ENCODE measurements around the gene NOG. TPM values are rescaled to one million over a fixed set of nuclear protein-coding genes. Genes with fewer than 3 reads are reported as not detected.
A peak's percentile ranks its signal among the peaks of the same experiment; 100 is the strongest.

Gene NOG
- total RNA-seq, 1 experiment from 2014 or later, result 0.32 TPM

DNA sequence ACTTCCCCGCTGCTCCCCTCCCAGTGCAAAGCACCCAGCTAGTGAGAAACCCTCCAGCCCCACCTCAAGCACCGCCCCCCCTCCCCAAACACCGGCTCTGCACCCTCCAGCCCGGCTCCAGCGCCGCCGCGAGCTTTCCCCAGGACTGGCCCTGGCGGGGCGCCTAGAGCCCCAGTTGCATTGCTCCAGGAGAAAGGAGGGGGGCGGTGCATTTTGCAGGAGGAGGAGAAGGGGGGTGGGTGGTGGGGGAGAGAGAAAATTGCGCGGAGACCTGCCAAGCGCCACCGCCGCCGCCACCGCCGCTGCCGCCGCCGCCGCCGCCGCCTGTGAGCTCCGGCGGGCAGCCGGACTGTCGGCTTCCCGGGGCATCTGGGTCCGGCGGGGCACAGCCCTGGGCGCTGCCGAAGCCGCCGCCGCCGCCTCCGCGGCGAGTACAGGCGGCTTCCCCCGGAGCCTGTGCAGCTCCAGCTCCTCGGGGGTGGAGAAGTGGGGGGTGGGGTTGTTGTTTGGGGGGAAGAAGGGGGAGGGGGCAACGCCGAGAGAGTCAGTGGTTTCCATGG is 333 bp upstream of the NOG start:
- peak overlapping the region; percentile 45 for H3K4me3 ChIP-seq (ENCODE audit: low read depth, low read length)
- Mint-ChIP-seq H3K27me3 (ENCODE audit: insufficient read depth, unreplicated experiment) (peaks cover 51% of the 10 kb centered on the region), H3K36me3 (ENCODE audit: insufficient read depth, unreplicated experiment) (no peaks in the 10 kb centered on the region), H3K27ac (ENCODE audit: unreplicated experiment) (no peak overlapping the region), H3K9me3 (ENCODE audit: unreplicated experiment) (no peaks in the 10 kb centered on the region), H3K4me3 (ENCODE audit: unreplicated experiment) (peak overlapping the region; percentile 74), H3K4me1 (ENCODE audit: low read depth, unreplicated experiment) (no peaks in the 10 kb centered on the region)
- peaks cover 10% of the 10 kb centered on the region for H3K27me3 ChIP-seq (replicated peaks; ENCODE audit: control insufficient read depth, insufficient read depth, low read length)
- BruUV-seq (replicated peaks), result no TSS peak
- DNase-seq, result peak in 1 of 2 experiments; percentile 43
- intact Hi-C loops (cut with micrococcal nuclease; ENCODE audit: unreplicated experiment), result loop anchor here (1.0 to 2.0 kb wide), 4 partner anchors 48 to 188 kb away; no protein-coding TSS in a partner anchor
- ChIA-PET POLR2A (interaction anchor here (0.7 kb wide), 1 partner anchor 129 kb away, joined by 3 read pairs; no protein-coding TSS in a partner anchor), CTCF (interaction anchor here (0.6 to 3.3 kb wide), 8 partner anchors 36 to 241 kb away, joined by 3 to 57 read pairs (median 3); partner anchors contain the start of gene DGKE)
- no peaks in the 10 kb centered on the region for H3K36me3 ChIP-seq (ENCODE audit: control insufficient read depth, insufficient read depth, low read length)
- peaks cover 24% of the 10 kb centered on the region for H3K4me1 ChIP-seq
- no peaks in the 10 kb centered on the region for H3K9me3 ChIP-seq
- TF ChIP-seq, protein P1, sequence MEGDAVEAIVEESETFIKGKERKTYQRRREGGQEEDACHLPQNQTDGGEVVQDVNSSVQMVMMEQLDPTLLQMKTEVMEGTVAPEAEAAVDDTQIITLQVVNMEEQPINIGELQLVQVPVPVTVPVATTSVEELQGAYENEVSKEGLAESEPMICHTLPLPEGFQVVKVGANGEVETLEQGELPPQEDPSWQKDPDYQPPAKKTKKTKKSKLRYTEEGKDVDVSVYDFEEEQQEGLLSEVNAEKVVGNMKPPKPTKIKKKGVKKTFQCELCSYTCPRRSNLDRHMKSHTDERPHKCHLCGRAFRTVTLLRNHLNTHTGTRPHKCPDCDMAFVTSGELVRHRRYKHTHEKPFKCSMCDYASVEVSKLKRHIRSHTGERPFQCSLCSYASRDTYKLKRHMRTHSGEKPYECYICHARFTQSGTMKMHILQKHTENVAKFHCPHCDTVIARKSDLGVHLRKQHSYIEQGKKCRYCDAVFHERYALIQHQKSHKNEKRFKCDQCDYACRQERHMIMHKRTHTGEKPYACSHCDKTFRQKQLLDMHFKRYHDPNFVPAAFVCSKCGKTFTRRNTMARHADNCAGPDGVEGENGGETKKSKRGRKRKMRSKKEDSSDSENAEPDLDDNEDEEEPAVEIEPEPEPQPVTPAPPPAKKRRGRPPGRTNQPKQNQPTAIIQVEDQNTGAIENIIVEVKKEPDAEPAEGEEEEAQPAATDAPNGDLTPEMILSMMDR (IDR thresholded peaks at IDR 0.05; ENCODE audit: insufficient read depth in 1 of 2, low read depth in 1 of 2, low read length in 1 of 2, severe bottlenecking in 1 of 2, unreplicated experiment in 1 of 2), result no peak

DNA sequence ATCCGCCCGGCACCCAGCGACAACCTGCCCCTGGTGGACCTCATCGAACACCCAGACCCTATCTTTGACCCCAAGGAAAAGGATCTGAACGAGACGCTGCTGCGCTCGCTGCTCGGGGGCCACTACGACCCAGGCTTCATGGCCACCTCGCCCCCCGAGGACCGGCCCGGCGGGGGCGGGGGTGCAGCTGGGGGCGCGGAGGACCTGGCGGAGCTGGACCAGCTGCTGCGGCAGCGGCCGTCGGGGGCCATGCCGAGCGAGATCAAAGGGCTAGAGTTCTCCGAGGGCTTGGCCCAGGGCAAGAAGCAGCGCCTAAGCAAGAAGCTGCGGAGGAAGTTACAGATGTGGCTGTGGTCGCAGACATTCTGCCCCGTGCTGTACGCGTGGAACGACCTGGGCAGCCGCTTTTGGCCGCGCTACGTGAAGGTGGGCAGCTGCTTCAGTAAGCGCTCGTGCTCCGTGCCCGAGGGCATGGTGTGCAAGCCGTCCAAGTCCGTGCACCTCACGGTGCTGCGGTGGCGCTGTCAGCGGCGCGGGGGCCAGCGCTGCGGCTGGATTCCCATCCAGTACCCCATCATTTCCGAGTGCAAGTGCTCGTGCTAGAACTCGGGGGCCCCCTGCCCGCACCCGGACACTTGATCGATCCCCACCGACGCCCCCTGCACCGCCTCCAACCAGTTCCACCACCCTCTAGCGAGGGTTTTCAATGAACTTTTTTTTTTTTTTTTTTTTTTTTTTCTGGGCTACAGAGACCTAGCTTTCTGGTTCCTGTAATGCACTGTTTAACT is 1.0 kb downstream of the NOG start:
- no peaks in the 10 kb centered on the region for H3K9me3 Mint-ChIP-seq (ENCODE audit: unreplicated experiment)
- H3K4me1 Mint-ChIP-seq (ENCODE audit: low read depth, unreplicated experiment), result no peaks in the 10 kb centered on the region
- H3K27ac Mint-ChIP-seq (ENCODE audit: unreplicated experiment), result no peak overlapping the region
- ChIA-PET CTCF (interaction anchor here (0.9 to 1.6 kb wide), 4 partner anchors 46 to 186 kb away, joined by 3 to 9 read pairs (median 4); no protein-coding TSS in a partner anchor), POLR2A (interaction anchor here (0.6 kb wide), 1 partner anchor 17 kb away, joined by 7 read pairs; no protein-coding TSS in a partner anchor)
- H3K27me3 Mint-ChIP-seq (ENCODE audit: insufficient read depth, unreplicated experiment), result peaks cover 45% of the 10 kb centered on the region
- peaks cover 10% of the 10 kb centered on the region for H3K27me3 ChIP-seq (replicated peaks; ENCODE audit: control insufficient read depth, insufficient read depth, low read length)
- H3K4me3 ChIP-seq (ENCODE audit: low read depth, low read length), result peak overlapping the region; percentile 45
- DNase-seq, result no peak
- H3K36me3 Mint-ChIP-seq (ENCODE audit: insufficient read depth, unreplicated experiment), result no peaks in the 10 kb centered on the region
- peak overlapping the region; percentile 74 for H3K4me3 Mint-ChIP-seq (ENCODE audit: unreplicated experiment)
- TF ChIP-seq, protein P1 (IDR thresholded peaks at IDR 0.05; ENCODE audit: insufficient read depth in 1 of 2, low read depth in 1 of 2, low read length in 1 of 2, severe bottlenecking in 1 of 2, unreplicated experiment in 1 of 2), result no peak
- H3K36me3 ChIP-seq (ENCODE audit: control insufficient read depth, insufficient read depth, low read length), result no peaks in the 10 kb centered on the region
- intact Hi-C loops (cut with micrococcal nuclease; ENCODE audit: unreplicated experiment), result no loop called here
- BruUV-seq (replicated peaks), result no TSS peak
- peaks cover 24% of the 10 kb centered on the region for H3K4me1 ChIP-seq
- no peaks in the 10 kb centered on the region for H3K9me3 ChIP-seq

DNA sequence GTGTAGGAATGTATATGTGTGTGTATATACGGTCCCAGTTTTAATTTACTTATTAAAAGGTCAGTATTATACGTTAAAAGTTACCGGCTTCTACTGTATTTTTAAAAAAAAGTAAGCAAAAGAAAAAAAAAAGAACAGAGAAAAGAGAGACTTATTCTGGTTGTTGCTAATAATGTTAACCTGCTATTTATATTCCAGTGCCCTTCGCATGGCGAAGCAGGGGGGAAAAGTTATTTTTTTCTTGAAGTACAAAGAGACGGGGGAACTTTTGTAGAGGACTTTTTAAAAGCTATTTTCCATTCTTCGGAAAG is 1.6 kb downstream of the NOG start:
- H3K4me3 ChIP-seq (ENCODE audit: low read depth, low read length), result no peak overlapping the region
- H3K27me3 Mint-ChIP-seq (ENCODE audit: insufficient read depth, unreplicated experiment), result peaks cover 45% of the 10 kb centered on the region
- no peaks in the 10 kb centered on the region for H3K4me1 Mint-ChIP-seq (ENCODE audit: low read depth, unreplicated experiment)
- no peak overlapping the region for H3K27ac Mint-ChIP-seq (ENCODE audit: unreplicated experiment)
- intact Hi-C loops (cut with micrococcal nuclease; ENCODE audit: unreplicated experiment), result no loop called here
- no TSS peak for BruUV-seq (replicated peaks)
- TF ChIP-seq, protein P1 (IDR thresholded peaks at IDR 0.05; ENCODE audit: insufficient read depth in 1 of 2, low read depth in 1 of 2, low read length in 1 of 2, severe bottlenecking in 1 of 2, unreplicated experiment in 1 of 2), result no peak
- H3K36me3 ChIP-seq (ENCODE audit: control insufficient read depth, insufficient read depth, low read length), result no peaks in the 10 kb centered on the region
- H3K4me1 ChIP-seq, result peaks cover 24% of the 10 kb centered on the region
- no peak for DNase-seq
- H3K4me3 Mint-ChIP-seq (ENCODE audit: unreplicated experiment), result peak overlapping the region; percentile 74
- H3K36me3 Mint-ChIP-seq (ENCODE audit: insufficient read depth, unreplicated experiment), result no peaks in the 10 kb centered on the region
- H3K9me3 Mint-ChIP-seq (ENCODE audit: unreplicated experiment), result no peaks in the 10 kb centered on the region
- ChIA-PET POLR2A (interaction anchor here (0.6 kb wide), 1 partner anchor 16 kb away, joined by 7 read pairs; no protein-coding TSS in a partner anchor), CTCF (interaction anchor here (0.9 to 1.6 kb wide), 4 partner anchors 45 to 185 kb away, joined by 3 to 9 read pairs (median 4); no protein-coding TSS in a partner anchor)
- H3K27me3 ChIP-seq (replicated peaks; ENCODE audit: control insufficient read depth, insufficient read depth, low read length), result peaks cover 10% of the 10 kb centered on the region
- no peaks in the 10 kb centered on the region for H3K9me3 ChIP-seq
